PC-3 (cell line): ENCODE data around the gene UBTF.

ENCODE experiments used
- EZH2 ChIP-seq: fragments of 300-600 bp; sonication (generic); IDR thresholded peaks from one replicate; pipeline ENCODE4 v1.6.1; 2017; ENCODE audit warnings: antibody characterized with exemption, mild to moderate bottlenecking, low read length; ENCODE audit not compliant: unreplicated experiment
- EZH2phosphoT487 ChIP-seq: fragments of 300-600 bp; sonication (generic); IDR thresholded peaks from 2 replicates; pipeline ENCODE4 v1.6.1; 2018; ENCODE audit warnings: mild to moderate bottlenecking, antibody characterized with exemption, low read length, borderline replicate concordance
- TF ChIP-seq, protein P1 (sequence below): fragments of 300-600 bp; sonication (generic); conservative IDR thresholded peaks from 2 replicates; pipeline ENCODE4 v1.5.1; 2017; ENCODE audit warnings: antibody characterized with exemption, low read depth, mild to moderate bottlenecking, low read length

DNA sequence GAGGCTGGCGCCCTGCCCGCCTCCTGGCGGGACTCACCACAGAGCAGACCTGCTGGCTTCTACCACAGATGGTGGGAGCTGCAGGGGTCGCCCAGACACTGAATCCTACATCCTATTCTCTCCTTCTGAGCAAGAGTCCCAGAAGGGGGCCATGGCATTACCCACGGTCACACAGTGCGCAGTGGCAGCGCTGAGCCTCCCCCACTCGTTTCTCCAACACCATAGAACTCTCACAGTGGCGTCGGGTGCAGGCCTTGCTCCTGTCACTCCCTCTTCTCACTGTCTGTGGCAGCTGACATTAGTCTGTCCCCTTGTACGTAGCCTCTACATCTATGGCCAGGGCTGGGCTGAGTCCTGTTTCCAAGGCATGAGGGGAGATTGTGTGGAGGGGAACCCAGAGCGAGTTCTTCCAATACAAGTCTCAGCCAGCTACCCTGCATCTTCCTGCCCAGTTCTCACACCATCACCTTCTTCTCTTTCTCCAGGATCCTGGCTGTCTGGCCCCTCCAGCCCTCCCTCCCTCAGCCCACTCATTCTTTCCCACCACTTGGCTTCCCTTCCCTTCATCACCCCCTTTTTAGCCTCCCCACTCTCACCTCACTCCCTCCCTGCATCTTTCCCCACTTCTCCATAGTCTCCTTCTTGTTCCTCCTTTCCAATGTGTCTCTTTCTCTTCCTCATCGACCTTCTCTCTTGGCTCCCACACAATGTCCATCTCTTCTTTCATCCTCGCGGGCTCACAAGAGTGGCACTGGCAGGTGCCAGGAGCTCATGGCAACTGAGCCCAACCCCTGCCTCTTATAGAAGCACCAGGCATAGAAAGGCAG lies 5.9 kb downstream of the UBTF start:
- TF ChIP-seq, protein P1, sequence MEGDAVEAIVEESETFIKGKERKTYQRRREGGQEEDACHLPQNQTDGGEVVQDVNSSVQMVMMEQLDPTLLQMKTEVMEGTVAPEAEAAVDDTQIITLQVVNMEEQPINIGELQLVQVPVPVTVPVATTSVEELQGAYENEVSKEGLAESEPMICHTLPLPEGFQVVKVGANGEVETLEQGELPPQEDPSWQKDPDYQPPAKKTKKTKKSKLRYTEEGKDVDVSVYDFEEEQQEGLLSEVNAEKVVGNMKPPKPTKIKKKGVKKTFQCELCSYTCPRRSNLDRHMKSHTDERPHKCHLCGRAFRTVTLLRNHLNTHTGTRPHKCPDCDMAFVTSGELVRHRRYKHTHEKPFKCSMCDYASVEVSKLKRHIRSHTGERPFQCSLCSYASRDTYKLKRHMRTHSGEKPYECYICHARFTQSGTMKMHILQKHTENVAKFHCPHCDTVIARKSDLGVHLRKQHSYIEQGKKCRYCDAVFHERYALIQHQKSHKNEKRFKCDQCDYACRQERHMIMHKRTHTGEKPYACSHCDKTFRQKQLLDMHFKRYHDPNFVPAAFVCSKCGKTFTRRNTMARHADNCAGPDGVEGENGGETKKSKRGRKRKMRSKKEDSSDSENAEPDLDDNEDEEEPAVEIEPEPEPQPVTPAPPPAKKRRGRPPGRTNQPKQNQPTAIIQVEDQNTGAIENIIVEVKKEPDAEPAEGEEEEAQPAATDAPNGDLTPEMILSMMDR, result no peak
- no peak for TF ChIP-seq EZH2
- no peak for TF ChIP-seq EZH2phosphoT487
